Ectodermal cell (in vitro differentiated cells): ENCODE results near the gene CACTIN.
"Not testable (repeated sequence)": the region's sequence is repeated elsewhere in the genome, so short reads cannot be mapped to it uniquely, and the experiment has no call there.

Experiments used
- H3K27ac ChIP-seq: 2 replicates; pipeline ENCODE4 v1.7.0; 2013; ENCODE audit warnings: mild to moderate bottlenecking, low read depth, low read length; ENCODE audit not compliant: insufficient read depth, poor library complexity, severe bottlenecking
- H3K27me3 ChIP-seq: 2 replicates; pipeline ENCODE4 v1.7.0; 2013; ENCODE audit warnings: mild to moderate bottlenecking, low read length; ENCODE audit not compliant: insufficient read depth, control insufficient read depth, poor library complexity, severe bottlenecking
- H3K36me3 ChIP-seq: one replicate; pipeline ENCODE4 v1.7.0; 2013; ENCODE audit warnings: low read length; ENCODE audit not compliant: control insufficient read depth, insufficient read depth
- H3K4me1 ChIP-seq: one replicate; pipeline ENCODE4 v1.7.0; 2013; ENCODE audit warnings: low read length; ENCODE audit not compliant: control insufficient read depth, insufficient read depth
- H3K4me3 ChIP-seq: 2 replicates; pipeline ENCODE4 v1.7.0; 2013; ENCODE audit warnings: low read depth, low read length, control low read depth; ENCODE audit not compliant: insufficient read depth
- H3K9me3 ChIP-seq: 2 replicates; pipeline ENCODE4 v1.7.0; 2013; ENCODE audit warnings: mild to moderate bottlenecking, low read length, moderate library complexity; ENCODE audit not compliant: control insufficient read depth
- WGBS, 2 experiments: methylation state at CpG; one replicate each; pipeline ENCODE4 v1.1.7; 2013; ENCODE audit warnings: missing lambda C conversion rate in 2 of 2; 5-methylcytosine and 5-hydroxymethylcytosine counted together

Gene CACTIN

DNA sequence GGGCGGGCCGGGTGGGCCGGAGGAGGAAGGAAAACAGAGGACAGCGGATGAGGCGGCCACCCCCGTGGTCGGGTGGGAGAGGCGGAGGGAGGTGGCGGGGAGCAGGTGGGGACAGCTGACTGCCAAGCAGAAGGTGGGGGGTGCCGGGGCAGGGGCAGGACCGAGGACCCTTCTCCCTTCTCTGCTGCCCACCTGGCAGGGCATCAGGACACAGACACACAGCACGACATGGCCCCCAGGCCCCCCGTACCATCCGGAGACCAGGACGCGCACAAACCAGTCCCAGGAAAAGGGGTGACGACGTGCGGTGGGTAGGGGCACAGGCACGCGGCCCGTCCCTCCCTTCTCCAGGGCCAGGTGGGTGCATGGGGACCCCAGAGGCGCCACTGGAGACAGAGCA lies 11.0 kb upstream of the CACTIN start:
- Histone ChIP-seq H3K9me3 (no peaks in the 10 kb centered on the region), H3K27ac (no peak overlapping the region), H3K4me1 (no peaks in the 10 kb centered on the region), H3K27me3 (no peaks in the 10 kb centered on the region), H3K4me3 (no peak overlapping the region), H3K36me3 (peaks cover 11% of the 10 kb centered on the region)
- WGBS, 2 experiments: 96% methylated on average over 23 of the region's 23 CpGs

DNA sequence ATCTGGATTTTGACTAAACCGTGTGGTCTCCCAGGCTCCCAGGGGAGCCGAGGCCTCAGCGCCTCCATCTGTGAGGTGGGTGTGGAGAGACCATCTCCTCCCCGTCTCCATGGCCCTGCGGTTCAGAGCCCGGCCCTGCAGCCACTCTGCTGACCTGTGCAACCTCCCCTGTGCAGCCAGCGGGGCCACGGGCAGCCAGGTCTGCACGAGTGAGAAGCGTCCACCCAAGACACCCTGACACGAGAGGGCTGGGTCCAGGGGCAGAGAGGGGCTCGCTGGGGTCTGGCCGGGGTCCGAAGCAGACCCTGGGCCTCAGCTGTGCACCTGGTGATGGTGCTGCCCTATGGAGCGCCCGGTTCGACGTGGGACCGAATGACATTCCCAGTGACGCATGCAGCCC lies 10.4 kb upstream of the CACTIN start:
- no peaks in the 10 kb centered on the region for H3K27me3 ChIP-seq
- no peak overlapping the region for H3K4me3 ChIP-seq
- no peaks in the 10 kb centered on the region for H3K9me3 ChIP-seq
- 95% methylated on average over 20 of the region's 20 CpGs for WGBS, 2 experiments
- peaks cover 9% of the 10 kb centered on the region for H3K36me3 ChIP-seq
- no peaks in the 10 kb centered on the region for H3K4me1 ChIP-seq
- no peak overlapping the region for H3K27ac ChIP-seq

GRCh38 chr19:3636506-3636905 lies 9.9 kb upstream of the CACTIN start:
- H3K9me3 ChIP-seq: no peaks in the 10 kb centered on the region
- no peak overlapping the region for H3K27ac ChIP-seq
- H3K27me3 ChIP-seq: no peaks in the 10 kb centered on the region
- no peak overlapping the region for H3K4me3 ChIP-seq
- H3K36me3 ChIP-seq: peaks cover 7% of the 10 kb centered on the region
- no peaks in the 10 kb centered on the region for H3K4me1 ChIP-seq
- WGBS, 2 experiments: 91% methylated on average over 20 of the region's 20 CpGs

- H3K36me3 ChIP-seq: peaks cover 4% of the 10 kb centered on the region
- H3K27ac ChIP-seq: no peak overlapping the region
- no peak overlapping the region for H3K4me3 ChIP-seq
- no peaks in the 10 kb centered on the region for H3K4me1 ChIP-seq
- H3K27me3 ChIP-seq: no peaks in the 10 kb centered on the region
- no peaks in the 10 kb centered on the region for H3K9me3 ChIP-seq
- WGBS, 2 experiments: 94 to 95% methylated on average over 19 of the region's 19 CpGs
Measured at GRCh38 chr19:3634496-3635045, 8.0 kb upstream of the CACTIN start.

DNA sequence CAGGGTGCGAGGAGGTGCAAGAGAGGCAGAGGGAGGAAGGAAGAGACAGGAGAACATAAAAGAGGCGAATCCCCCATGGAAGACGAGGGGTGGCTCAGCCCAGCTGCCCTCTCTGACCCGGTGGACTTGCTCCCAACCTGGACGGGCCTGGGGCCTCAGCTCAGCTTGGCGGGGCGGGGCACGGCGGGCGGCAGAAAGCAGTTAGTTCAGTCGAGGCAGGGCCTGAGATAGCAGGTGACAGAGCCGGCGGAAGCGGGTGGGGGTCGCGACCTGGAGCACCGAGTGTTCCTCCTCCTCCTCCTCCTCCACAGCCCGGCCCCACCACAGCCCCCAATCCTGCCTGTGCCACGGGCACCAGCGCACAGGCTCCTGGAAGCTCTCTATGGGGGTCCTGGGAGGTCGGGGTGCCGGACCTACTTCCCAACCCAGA lies 7.0 kb upstream of the CACTIN start:
- H3K4me3 ChIP-seq: no peak overlapping the region
- H3K36me3 ChIP-seq: no peaks in the 10 kb centered on the region
- H3K27me3 ChIP-seq: no peaks in the 10 kb centered on the region
- 93 to 97% methylated on average over 22 of the region's 22 CpGs for WGBS, 2 experiments
- no peaks in the 10 kb centered on the region for H3K9me3 ChIP-seq
- no peaks in the 10 kb centered on the region for H3K4me1 ChIP-seq
- H3K27ac ChIP-seq: no peak overlapping the region

DNA sequence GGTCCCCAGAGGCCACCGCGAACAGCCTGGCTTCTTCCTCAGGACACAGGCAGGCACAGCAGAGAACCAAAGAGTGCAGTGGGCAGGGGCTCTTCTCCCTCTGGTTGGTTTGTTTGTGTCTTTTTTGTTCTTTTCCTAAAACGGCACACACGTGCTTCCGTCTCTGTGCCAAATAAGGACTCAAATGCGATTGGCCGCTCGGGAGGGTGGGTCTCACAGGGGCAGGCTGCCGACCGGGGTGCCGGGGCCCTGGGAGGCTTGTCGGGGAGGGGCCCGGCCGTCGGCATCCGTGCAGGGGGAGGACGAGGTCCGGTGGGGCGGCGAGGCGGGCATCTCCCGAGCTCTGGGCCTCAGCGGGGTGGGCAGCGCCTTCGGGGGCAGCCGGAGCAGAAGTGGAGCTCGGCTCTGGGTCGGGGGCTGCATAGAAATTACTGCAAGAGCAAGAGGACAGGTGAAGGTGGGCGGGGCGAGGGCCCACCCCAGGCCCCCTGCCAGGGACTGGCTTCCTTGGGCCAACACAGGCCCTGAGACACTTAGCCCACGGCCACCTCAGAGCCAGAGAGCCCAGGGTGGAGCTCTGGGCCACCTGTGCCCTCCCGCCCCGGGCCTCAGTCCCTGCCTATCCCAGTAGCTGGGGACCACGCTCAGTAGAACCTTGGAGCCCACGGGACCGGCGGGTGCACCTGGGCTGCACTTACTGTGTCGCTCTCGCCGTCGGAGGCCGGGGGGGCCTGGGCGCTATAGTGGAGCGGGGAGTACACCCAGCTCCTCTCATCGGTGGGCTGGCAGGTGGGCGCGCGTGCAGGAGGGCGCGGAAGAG lies 6.4 kb upstream of the CACTIN start:
- Histone ChIP-seq H3K4me1 (no peaks in the 10 kb centered on the region), H3K27me3 (no peaks in the 10 kb centered on the region), H3K27ac (no peak overlapping the region), H3K9me3 (no peaks in the 10 kb centered on the region), H3K4me3 (no peak overlapping the region), H3K36me3 (no peaks in the 10 kb centered on the region)
- 96% methylated on average over 50 of the region's 50 CpGs for WGBS, 2 experiments

GRCh38 chr19:3632098-3632497 lies 5.5 kb upstream of the CACTIN start:
- no peaks in the 10 kb centered on the region for H3K4me1 ChIP-seq
- no peaks in the 10 kb centered on the region for H3K9me3 ChIP-seq
- no peaks in the 10 kb centered on the region for H3K36me3 ChIP-seq
- H3K27me3 ChIP-seq: no peaks in the 10 kb centered on the region
- H3K4me3 ChIP-seq: no peak overlapping the region
- WGBS, 2 experiments: 92 to 94% methylated on average over 16 of the region's 16 CpGs
- no peak overlapping the region for H3K27ac ChIP-seq

DNA sequence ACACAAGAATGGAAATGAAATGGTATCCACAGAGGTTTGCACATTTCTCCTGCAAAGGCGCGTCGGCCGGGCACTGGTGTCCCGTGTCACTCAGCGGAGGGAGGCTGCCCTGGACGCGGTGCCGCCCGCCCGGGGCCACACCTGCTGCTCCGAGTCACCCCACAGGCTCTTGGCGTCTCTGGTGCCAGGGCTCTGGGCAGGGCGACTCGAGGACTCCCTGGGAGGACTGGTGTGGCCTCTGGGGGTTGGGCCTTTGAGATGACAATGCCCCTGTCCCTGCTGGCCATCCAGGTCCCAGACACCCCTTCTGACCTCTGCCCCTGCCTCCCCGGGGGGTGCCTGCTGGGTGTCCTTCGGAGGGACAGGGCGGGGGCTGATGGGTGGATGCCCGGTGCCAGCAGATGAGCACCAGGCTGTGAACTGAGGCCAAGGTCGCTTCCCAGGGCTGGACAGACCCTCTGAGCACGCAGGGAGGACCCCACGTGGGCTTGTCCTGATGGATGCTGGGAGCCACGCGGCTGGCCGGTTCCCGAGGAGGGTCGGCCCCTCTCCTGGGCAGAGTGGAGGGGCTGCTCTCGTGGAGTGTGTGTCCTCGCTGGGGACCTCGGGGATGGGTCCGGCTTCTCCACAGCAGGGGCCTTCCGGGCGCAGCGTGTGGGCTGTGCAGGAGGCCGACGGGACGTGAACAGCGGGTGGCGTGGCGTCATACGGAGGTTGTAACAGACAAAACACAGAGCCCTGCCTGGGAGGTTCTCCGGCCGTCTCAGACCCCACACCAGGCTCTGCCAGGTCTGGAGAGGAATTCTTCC lies 4.7 kb upstream of the CACTIN start:
- Histone ChIP-seq H3K27me3 (no peaks in the 10 kb centered on the region), H3K27ac (no peak overlapping the region), H3K36me3 (no peaks in the 10 kb centered on the region), H3K9me3 (no peaks in the 10 kb centered on the region), H3K4me1 (no peaks in the 10 kb centered on the region), H3K4me3 (no peak overlapping the region)
- WGBS, 2 experiments: 94% methylated on average over 43 of the region's 43 CpGs

- H3K4me3 ChIP-seq, H3K9me3 ChIP-seq, H3K27me3 ChIP-seq, H3K36me3 ChIP-seq, H3K4me1 ChIP-seq, H3K27ac ChIP-seq: not testable (repeated sequence)
- 87 to 90% methylated on average over 9 of the region's 9 CpGs for WGBS, 2 experiments
Measured at GRCh38 chr19:3628766-3629165, 2.2 kb upstream of the CACTIN start.

DNA sequence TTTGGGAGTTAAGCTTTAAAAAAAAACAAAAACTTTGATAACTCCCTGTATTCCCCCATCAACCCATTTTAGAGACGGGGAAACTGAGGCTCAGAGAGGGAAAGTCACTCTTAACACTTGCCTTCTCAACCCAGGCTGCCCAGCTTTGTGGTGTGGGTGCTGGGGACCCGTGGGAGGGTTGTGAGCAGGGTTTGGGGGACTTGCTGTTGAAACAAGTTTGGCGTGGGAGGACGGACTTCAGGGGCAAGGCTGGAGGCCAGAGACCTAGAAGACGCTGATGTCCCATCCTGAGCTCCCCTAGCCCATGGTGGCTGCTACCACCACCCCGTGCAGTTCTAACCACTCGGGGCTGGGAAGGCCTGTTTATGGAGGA lies 747 bp upstream of the CACTIN start:
- Histone ChIP-seq H3K36me3 (no peaks in the 10 kb centered on the region), H3K27me3 (no peaks in the 10 kb centered on the region), H3K27ac (no peak overlapping the region), H3K4me3 (no peak overlapping the region), H3K4me1 (peaks cover 4% of the 10 kb centered on the region), H3K9me3 (no peaks in the 10 kb centered on the region)
- 75 to 83% methylated on average over 7 of the region's 7 CpGs for WGBS, 2 experiments
